Measurements from ENCODE around the gene GALNT18. TPM values are rescaled to one million over a fixed set of nuclear protein-coding genes. Genes with fewer than 3 reads are reported as not detected.

The GALNT18 gene
- total RNA-seq, 1 experiment from 2014 or later, result 6.6 TPM

- Histone ChIP-seq H3K4me1 (replicated peaks) (peaks cover 11% of the 10 kb centered on the region), H3K4me3 (no peak overlapping the region), H3K36me3 (no peaks in the 10 kb centered on the region), H3K27me3 (replicated peaks) (no peaks in the 10 kb centered on the region), H3K27ac (no peak overlapping the region), H3K9me3 (replicated peaks) (no peaks in the 10 kb centered on the region)
- DNase-seq (ENCODE audit: low read depth in 1 of 2, low spot score in 2 of 2), result peak in 1 of 2 experiments; percentile 10
Measured at GRCh38 chr11:11589437-11589836, 32.4 kb downstream of the GALNT18 start.

DNA sequence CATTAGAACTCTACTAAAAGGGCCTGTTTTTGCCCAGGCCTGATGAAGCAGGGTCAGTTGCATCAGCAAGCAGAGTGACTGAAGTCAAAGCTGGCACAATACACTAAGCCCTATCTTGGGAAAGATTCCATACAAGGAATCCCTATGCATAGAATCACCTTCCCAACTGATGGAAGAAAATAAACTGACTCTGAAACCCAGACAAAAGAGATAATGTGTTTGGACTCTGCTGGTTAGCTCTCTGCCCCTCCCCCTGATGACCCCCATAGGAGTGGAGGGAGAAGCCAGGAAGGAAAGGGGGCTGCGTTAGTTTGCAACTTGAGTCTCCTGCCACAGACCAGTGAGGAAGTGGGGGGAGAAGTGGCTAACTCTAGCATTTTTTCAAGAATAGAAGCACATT is 32.9 kb downstream of the GALNT18 start:
- DNase-seq (ENCODE audit: low read depth in 1 of 2, low spot score in 2 of 2), result peak in 1 of 2 experiments; percentile 19
- no peaks in the 10 kb centered on the region for H3K36me3 ChIP-seq
- no peak overlapping the region for H3K4me3 ChIP-seq
- H3K27me3 ChIP-seq (replicated peaks), result no peaks in the 10 kb centered on the region
- peaks cover 16% of the 10 kb centered on the region for H3K4me1 ChIP-seq (replicated peaks)
- H3K27ac ChIP-seq, result no peak overlapping the region
- no peaks in the 10 kb centered on the region for H3K9me3 ChIP-seq (replicated peaks)

GRCh38 chr11:11588243-11588642 is 33.6 kb downstream of the GALNT18 start:
- Histone ChIP-seq H3K9me3 (replicated peaks) (no peaks in the 10 kb centered on the region), H3K4me3 (no peak overlapping the region), H3K36me3 (no peaks in the 10 kb centered on the region), H3K27ac (no peak overlapping the region), H3K27me3 (replicated peaks) (no peaks in the 10 kb centered on the region), H3K4me1 (replicated peaks) (peaks cover 21% of the 10 kb centered on the region)
- no peak for DNase-seq (ENCODE audit: low read depth in 1 of 2, low spot score in 2 of 2)

DNA sequence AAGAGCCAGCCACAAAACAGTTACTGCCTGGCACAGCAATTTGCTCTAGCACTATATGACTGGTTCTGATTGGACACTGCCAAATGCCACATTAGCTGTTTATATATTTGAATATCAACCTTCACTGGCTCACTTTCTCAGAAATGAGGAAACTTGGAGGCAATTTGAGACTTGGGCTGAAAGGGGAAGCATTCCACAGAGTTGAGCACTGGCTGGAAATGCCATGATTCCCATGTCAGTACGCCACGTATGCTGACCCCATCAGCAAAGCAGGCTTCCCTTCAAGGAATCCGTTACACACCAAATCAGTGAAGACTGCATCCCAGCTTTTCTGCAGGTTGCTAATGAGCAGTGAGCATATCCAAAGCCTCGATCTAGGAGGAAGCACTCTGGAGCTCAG is 34.7 kb downstream of the GALNT18 start:
- Histone ChIP-seq H3K36me3 (no peaks in the 10 kb centered on the region), H3K27ac (no peak overlapping the region), H3K4me1 (replicated peaks) (peaks cover 27% of the 10 kb centered on the region), H3K4me3 (no peak overlapping the region), H3K27me3 (replicated peaks) (no peaks in the 10 kb centered on the region), H3K9me3 (replicated peaks) (no peaks in the 10 kb centered on the region)
- peak in 1 of 2 experiments; percentile 4 for DNase-seq (ENCODE audit: low read depth in 1 of 2, low spot score in 2 of 2)

GRCh38 chr11:11586465-11586864 is 35.3 kb downstream of the GALNT18 start:
- Histone ChIP-seq H3K27ac (no peak overlapping the region), H3K4me3 (no peak overlapping the region), H3K9me3 (replicated peaks) (no peaks in the 10 kb centered on the region), H3K4me1 (replicated peaks) (peaks cover 31% of the 10 kb centered on the region), H3K27me3 (replicated peaks) (no peaks in the 10 kb centered on the region), H3K36me3 (no peaks in the 10 kb centered on the region)
- peak in 1 of 2 experiments; percentile 3 for DNase-seq (ENCODE audit: low read depth in 1 of 2, low spot score in 2 of 2)

GRCh38 chr11:11584937-11585336 is 36.9 kb downstream of the GALNT18 start:
- Histone ChIP-seq H3K36me3 (no peaks in the 10 kb centered on the region), H3K9me3 (replicated peaks) (no peaks in the 10 kb centered on the region), H3K4me1 (replicated peaks) (peaks cover 25% of the 10 kb centered on the region), H3K27ac (peak overlapping the region; percentile 5; the same call in 1 of the 2 replicates), H3K27me3 (replicated peaks) (no peaks in the 10 kb centered on the region), H3K4me3 (no peak overlapping the region)
- DNase-seq (ENCODE audit: low read depth in 1 of 2, low spot score in 2 of 2), result no peak

DNA sequence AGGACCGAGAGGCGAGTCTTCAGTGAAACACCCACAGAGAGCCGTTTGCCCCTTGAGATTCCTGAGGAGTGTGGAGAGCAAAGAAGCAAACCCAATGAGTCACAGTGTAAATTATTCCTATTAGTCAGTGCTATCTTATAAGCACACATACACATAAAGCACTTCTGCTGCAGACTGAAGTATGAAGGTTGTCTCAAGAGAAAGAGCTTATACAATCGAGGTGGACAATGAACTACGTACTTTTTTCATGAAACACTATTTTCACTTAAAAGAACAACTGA is 37.3 kb downstream of the GALNT18 start:
- Histone ChIP-seq H3K36me3 (no peaks in the 10 kb centered on the region), H3K27ac (peak overlapping the region; percentile 19; the same call in 1 of the 2 replicates), H3K4me3 (no peak overlapping the region), H3K4me1 (replicated peaks) (peaks cover 25% of the 10 kb centered on the region), H3K27me3 (replicated peaks) (no peaks in the 10 kb centered on the region), H3K9me3 (replicated peaks) (no peaks in the 10 kb centered on the region)
- peak; percentile 79 to 83 for DNase-seq (ENCODE audit: low read depth in 1 of 2, low spot score in 2 of 2)

DNA sequence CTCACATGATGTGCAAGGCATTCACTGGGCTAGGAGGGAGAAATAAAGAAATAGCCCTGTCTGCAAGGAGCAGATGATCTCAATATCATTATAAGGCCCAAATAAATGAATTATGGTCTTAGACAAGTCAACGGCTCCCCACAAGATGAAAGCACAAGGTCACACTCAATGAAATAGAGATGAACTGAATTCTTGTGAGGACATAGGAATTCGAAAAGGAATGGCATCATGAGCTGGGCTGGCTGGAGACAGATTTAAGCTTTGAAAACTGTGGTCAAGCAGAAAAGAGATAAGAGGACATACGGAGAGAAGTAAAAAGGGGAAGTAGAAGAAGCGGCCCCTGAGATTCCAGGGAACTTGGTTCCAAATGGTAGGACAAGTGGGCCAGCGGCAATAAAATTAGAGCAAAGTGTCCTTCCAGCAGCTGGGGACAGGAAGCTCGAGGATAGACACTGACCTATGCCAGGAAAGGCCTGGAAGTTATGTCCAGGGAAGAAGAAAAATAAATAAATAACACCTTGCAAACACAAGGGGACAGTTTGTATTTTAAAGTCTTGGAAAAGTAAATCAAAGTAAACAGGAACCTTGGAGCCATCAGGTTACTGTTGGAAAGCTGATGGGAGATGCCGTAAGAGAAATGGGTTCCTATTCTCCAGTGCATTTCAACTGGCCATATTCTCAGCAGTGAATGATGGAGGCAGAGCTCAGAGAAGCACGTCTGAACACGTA is 37.8 kb downstream of the GALNT18 start:
- H3K27me3 ChIP-seq (replicated peaks), result no peaks in the 10 kb centered on the region
- peaks cover 25% of the 10 kb centered on the region for H3K4me1 ChIP-seq (replicated peaks)
- no peaks in the 10 kb centered on the region for H3K9me3 ChIP-seq (replicated peaks)
- H3K4me3 ChIP-seq, result no peak overlapping the region
- peak in 1 of 2 experiments; percentile 16 for DNase-seq (ENCODE audit: low read depth in 1 of 2, low spot score in 2 of 2)
- H3K36me3 ChIP-seq, result no peaks in the 10 kb centered on the region
- peak overlapping the region; percentile 19 for H3K27ac ChIP-seq

DNA sequence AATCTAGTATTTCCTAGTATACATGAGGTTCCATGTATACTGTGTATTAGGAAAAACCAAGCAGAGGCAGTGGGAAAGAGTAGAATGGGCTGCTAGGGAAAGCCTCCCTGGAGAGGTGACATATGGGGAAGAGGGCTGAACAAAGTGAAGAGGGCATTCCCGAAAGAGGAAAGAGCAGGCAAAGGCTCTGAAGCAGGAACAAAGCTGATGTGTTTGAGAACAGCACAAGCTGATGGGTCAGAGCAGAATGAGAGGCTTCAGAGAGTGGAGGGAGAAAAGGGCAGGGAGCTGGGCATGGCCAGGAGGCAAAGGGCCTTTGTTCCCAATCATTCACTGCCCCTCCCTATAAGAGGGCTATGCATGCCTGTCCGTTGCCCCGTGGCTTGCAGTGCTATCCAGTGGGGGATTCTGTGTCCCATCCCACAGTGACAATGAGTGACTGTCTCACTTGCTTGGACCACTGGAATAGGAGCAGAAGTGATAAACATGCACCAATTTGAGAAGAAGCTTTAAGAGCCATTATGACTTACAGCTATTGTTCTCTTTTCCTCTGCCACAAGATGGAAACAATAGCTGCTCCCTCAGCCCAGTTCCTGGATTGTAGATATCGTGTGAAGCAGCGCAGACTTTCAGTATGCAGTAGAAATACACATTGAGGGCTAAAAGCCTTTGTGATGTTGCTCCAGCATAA is 39.6 kb downstream of the GALNT18 start:
- H3K36me3 ChIP-seq, result no peaks in the 10 kb centered on the region
- no peaks in the 10 kb centered on the region for H3K9me3 ChIP-seq (replicated peaks)
- DNase-seq (ENCODE audit: low read depth in 1 of 2, low spot score in 2 of 2), result peak; percentile 16 to 37
- H3K4me1 ChIP-seq (replicated peaks), result peaks cover 33% of the 10 kb centered on the region
- H3K4me3 ChIP-seq, result no peak overlapping the region
- no peak overlapping the region for H3K27ac ChIP-seq
- no peaks in the 10 kb centered on the region for H3K27me3 ChIP-seq (replicated peaks)

DNA sequence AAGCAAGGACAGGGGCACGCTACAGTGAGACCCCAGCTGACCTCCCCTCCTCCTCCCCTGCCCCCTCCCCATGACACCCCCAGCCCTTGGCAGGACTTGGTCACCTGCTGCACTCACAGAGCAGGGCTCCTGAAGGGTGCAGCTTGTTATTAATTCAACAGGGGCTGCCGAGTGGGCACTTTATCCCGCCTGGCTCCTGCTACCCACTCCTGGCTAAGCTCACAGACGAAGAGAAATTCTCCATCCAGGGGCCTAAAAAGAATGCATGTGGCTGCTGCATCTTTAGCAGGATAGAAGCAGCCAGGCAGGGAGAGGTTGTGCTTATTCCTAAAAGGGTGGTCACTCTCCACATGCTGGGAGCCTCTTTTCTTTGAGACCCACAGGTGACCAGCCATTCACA is 40.3 kb downstream of the GALNT18 start:
- peak in 1 of 2 experiments; percentile 26 for DNase-seq (ENCODE audit: low read depth in 1 of 2, low spot score in 2 of 2)
- H3K27me3 ChIP-seq (replicated peaks), result no peaks in the 10 kb centered on the region

GRCh38 chr11:11580841-11581411 is 40.9 kb downstream of the GALNT18 start:
- DNase-seq (ENCODE audit: low read depth in 1 of 2, low spot score in 2 of 2), result peak in 1 of 2 experiments; percentile 25

More for the DNA sequence above, 40.3 kb downstream of the GALNT18 start:
- Histone ChIP-seq H3K9me3 (replicated peaks) (no peaks in the 10 kb centered on the region), H3K27ac (no peak overlapping the region), H3K36me3 (no peaks in the 10 kb centered on the region), H3K4me3 (no peak overlapping the region), H3K4me1 (replicated peaks) (peaks cover 35% of the 10 kb centered on the region)

GRCh38 chr11:11580012-11580411 is 41.8 kb downstream of the GALNT18 start:
- peaks cover 34% of the 10 kb centered on the region for H3K4me1 ChIP-seq (replicated peaks)
- H3K27ac ChIP-seq, result no peak overlapping the region
- H3K9me3 ChIP-seq (replicated peaks), result no peaks in the 10 kb centered on the region
- H3K36me3 ChIP-seq, result no peaks in the 10 kb centered on the region
- H3K27me3 ChIP-seq (replicated peaks), result no peaks in the 10 kb centered on the region
- DNase-seq (ENCODE audit: low read depth in 1 of 2, low spot score in 2 of 2), result peak in 1 of 2 experiments; percentile 19
- H3K4me3 ChIP-seq, result no peak overlapping the region

More at GRCh38 chr11:11580841-11581411, 40.9 kb downstream of the GALNT18 start:
- Histone ChIP-seq H3K9me3 (replicated peaks) (no peaks in the 10 kb centered on the region), H3K4me3 (no peak overlapping the region), H3K4me1 (replicated peaks) (peaks cover 35% of the 10 kb centered on the region), H3K27me3 (replicated peaks) (no peaks in the 10 kb centered on the region), H3K27ac (no peak overlapping the region), H3K36me3 (no peaks in the 10 kb centered on the region)

DNA sequence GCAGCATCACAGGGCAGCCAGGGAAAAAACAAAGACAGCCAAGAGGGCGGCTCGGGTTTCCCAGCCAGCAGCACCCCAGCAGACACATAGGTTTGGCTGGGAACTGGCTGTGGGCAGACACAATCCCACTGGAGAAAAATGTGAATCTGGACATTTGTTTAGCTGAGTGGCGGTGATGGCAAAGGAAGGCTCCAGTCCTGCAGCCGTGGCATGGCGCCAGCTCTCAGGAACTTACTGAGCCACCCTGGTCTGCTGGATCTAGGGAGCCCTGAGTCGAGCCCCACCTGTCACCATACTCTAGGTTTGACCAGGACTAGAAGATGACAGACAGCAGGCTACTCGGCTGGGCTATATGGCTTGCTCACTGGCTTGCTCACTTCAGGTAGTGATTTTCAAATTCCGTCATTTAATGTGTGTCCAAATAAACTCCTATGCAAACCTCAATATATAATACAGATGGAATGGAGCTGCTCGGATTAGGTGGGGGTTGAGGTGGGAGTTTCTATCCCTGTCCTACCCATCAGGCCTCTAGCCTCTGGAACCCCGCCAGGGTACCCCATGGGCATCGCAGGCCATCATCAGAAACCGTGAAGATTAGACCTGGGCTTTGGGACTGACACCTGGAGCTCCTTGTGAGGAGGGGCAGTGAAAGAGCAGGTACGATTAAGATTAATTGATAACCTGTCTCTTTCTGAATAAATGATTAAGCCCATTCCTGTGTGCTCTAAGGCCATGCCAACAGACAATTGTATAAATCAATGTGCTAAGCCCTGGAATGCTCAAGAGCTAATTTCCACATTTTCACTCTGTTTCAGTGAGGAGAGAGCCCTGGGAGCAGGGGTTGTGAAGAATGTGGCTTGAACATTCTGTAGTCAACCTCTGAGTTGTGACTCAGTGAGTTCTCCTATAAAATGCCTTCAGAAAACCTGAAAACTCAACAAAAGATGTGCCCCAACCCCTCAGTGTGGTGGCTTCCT is 42.5 kb downstream of the GALNT18 start:
- Histone ChIP-seq H3K9me3 (replicated peaks) (no peaks in the 10 kb centered on the region), H3K4me3 (no peak overlapping the region), H3K36me3 (no peaks in the 10 kb centered on the region), H3K27me3 (replicated peaks) (no peaks in the 10 kb centered on the region), H3K27ac (no peak overlapping the region), H3K4me1 (replicated peaks) (peaks cover 29% of the 10 kb centered on the region)
- DNase-seq (ENCODE audit: low read depth in 1 of 2, low spot score in 2 of 2), result peak in 1 of 2 experiments; percentile 30
